HL-60 (cell line): ENCODE data around the gene TPRA1.

ENCODE experiments used
- DNase-seq, 2 experiments: peaks; one replicate each; pipeline ENCODE4 v3.0.0-alpha.2; 2010 to 2020; ENCODE audit warnings: low read depth in 1 of 2, low spot score in 1 of 2
- H3K27ac ChIP-seq: fragments of 250-450 bp; sonication (Bioruptor Pico); replicated peaks from 2 replicates; pipeline ENCODE4 v1.5.1; 2020; ENCODE audit warnings: mild to moderate bottlenecking, moderate library complexity
- H3K27me3 ChIP-seq: fragments of 250-450 bp; sonication (Bioruptor Pico); 2 replicates; pipeline ENCODE4 v1.5.1; 2021; ENCODE audit warnings: mild to moderate bottlenecking, moderate library complexity; ENCODE audit not compliant: insufficient read depth, poor library complexity, severe bottlenecking
- H3K4me3 ChIP-seq: replicated peaks from 2 replicates; pipeline ENCODE4 v1.5.1; 2011; ENCODE audit warnings: mild to moderate bottlenecking, control low read depth, low read length; ENCODE audit not compliant: insufficient read depth
- GABPA ChIP-seq: IDR thresholded peaks from 2 replicates; pipeline ENCODE4 v1.6.1; 2012; ENCODE audit warnings: low read depth
- POLR2AphosphoS5 ChIP-seq: IDR thresholded peaks from 2 replicates; pipeline ENCODE4 v1.6.1; 2012; ENCODE audit warnings: low read depth
- SPI1 ChIP-seq: IDR thresholded peaks from 2 replicates; pipeline ENCODE4 v1.6.1; 2012; ENCODE audit warnings: low read depth, mild to moderate bottlenecking, borderline replicate concordance
- long read RNA-seq: library from polyadenylated mRNA; unstranded; transcript quantifications from one replicate; pipeline ENCODE4 v2.0.0, GENCODE V29; 2020
- TF ChIP-seq, protein P1 (sequence below): IDR thresholded peaks from 2 replicates; pipeline ENCODE4 v1.6.1; 2012; ENCODE audit warnings: low read depth; ENCODE audit not compliant: insufficient replicate concordance
- TF ChIP-seq, protein P2 (sequence below): IDR thresholded peaks from one replicate; pipeline ENCODE4 v1.5.1; 2011; ENCODE audit warnings: low read length, control low read depth, inconsistent platforms; ENCODE audit not compliant: insufficient read depth

Gene TPRA1
- long read RNA-seq, transcript TPRA1-202 (11 exons, 1,933 nt) = major isoform, 5 of 125 reads
- long read RNA-seq, partial matches to known transcripts = 6 of 125 reads
- long read RNA-seq, other reads (novel, unspliced or antisense) = 109 of 125 reads

DNA sequence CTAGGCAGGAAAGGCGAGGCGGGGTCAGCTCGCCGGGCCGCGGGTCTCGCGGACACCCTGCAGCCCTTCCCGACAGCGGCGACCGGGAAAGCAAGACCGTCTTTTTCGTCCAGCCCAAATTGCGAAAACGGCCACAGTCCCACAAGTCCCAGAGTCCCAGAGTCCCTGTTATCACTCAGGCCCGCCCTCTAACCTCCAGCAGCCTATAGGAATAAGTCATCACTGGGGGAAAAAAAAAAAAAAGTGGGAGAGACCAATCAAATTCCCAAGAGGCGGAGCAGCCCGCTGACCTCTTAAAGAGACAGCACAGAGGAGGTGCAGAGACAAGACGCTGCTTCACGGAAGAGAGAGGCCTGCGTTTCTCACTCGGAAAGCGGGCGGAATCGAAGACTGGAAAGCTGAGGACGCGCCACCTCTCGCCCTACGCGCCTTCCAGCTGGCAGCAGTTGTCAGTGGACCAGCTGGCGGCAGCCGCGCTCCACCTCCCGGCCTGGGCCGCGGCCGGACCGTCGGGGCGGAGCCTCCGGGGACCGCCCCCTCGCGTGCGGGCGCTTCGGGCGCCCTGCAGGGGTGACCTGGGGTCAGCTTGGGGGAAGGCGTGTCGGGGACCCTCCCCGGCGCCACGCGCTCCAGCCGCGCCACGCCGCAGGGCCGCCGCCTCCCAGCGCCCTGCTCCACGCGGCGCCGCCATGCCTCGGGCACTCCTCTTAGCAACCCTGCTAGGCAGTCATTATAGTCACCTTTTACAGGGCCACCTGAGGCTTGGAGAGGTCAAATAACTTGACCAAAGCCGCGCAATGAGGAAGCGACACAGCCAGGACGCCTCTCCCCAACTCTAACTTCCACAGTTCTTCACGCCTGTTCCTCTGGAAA is at the start of gene TPRA1:
Gene TPRA1 (minus strand): TSS at position 141 of the 873 bp plus-strand sequence. CDS start 10,587 bp downstream, outside the sequence.
- Histone ChIP-seq H3K27me3 (no peaks in the 10 kb centered on the region), H3K4me3 (peak within 1 kb of the TSS; percentile 83), H3K27ac (peak within 1 kb of the TSS; percentile 94)
- DNase-seq = peak; percentile 95 to 97
- TF ChIP-seq, protein P1, sequence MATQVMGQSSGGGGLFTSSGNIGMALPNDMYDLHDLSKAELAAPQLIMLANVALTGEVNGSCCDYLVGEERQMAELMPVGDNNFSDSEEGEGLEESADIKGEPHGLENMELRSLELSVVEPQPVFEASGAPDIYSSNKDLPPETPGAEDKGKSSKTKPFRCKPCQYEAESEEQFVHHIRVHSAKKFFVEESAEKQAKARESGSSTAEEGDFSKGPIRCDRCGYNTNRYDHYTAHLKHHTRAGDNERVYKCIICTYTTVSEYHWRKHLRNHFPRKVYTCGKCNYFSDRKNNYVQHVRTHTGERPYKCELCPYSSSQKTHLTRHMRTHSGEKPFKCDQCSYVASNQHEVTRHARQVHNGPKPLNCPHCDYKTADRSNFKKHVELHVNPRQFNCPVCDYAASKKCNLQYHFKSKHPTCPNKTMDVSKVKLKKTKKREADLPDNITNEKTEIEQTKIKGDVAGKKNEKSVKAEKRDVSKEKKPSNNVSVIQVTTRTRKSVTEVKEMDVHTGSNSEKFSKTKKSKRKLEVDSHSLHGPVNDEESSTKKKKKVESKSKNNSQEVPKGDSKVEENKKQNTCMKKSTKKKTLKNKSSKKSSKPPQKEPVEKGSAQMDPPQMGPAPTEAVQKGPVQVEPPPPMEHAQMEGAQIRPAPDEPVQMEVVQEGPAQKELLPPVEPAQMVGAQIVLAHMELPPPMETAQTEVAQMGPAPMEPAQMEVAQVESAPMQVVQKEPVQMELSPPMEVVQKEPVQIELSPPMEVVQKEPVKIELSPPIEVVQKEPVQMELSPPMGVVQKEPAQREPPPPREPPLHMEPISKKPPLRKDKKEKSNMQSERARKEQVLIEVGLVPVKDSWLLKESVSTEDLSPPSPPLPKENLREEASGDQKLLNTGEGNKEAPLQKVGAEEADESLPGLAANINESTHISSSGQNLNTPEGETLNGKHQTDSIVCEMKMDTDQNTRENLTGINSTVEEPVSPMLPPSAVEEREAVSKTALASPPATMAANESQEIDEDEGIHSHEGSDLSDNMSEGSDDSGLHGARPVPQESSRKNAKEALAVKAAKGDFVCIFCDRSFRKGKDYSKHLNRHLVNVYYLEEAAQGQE = no peak
- TF ChIP-seq POLR2AphosphoS5 (no peak; the same call in 1 of the 2 replicates), GABPA (no peak), SPI1 (no peak)
- TF ChIP-seq, protein P2, sequence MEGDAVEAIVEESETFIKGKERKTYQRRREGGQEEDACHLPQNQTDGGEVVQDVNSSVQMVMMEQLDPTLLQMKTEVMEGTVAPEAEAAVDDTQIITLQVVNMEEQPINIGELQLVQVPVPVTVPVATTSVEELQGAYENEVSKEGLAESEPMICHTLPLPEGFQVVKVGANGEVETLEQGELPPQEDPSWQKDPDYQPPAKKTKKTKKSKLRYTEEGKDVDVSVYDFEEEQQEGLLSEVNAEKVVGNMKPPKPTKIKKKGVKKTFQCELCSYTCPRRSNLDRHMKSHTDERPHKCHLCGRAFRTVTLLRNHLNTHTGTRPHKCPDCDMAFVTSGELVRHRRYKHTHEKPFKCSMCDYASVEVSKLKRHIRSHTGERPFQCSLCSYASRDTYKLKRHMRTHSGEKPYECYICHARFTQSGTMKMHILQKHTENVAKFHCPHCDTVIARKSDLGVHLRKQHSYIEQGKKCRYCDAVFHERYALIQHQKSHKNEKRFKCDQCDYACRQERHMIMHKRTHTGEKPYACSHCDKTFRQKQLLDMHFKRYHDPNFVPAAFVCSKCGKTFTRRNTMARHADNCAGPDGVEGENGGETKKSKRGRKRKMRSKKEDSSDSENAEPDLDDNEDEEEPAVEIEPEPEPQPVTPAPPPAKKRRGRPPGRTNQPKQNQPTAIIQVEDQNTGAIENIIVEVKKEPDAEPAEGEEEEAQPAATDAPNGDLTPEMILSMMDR = no peak

DNA sequence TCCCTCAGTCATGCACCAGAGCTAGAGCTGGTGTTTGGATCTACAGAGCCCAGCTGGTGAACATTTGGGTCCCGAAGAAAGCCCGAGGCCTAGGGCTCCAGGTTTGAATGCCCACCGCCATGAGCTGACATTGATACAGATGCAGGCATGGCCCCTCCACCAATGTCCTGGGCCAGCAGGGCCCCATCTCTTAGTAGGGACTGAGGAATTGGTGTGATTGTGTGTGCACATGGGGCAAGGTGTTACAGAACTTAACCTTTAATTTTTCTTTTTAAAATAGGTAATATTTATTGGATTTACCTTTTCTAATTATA is 49.5 kb upstream of the TPRA1 start:
- no peak for DNase-seq
- Histone ChIP-seq H3K4me3 (no peak overlapping the region), H3K27me3 (no peaks in the 10 kb centered on the region), H3K27ac (no peak overlapping the region)
- TF ChIP-seq, protein P1 = no peak
- TF ChIP-seq GABPA (no peak), SPI1 (no peak), POLR2AphosphoS5 (no peak)
- TF ChIP-seq, protein P2 = no peak

DNA sequence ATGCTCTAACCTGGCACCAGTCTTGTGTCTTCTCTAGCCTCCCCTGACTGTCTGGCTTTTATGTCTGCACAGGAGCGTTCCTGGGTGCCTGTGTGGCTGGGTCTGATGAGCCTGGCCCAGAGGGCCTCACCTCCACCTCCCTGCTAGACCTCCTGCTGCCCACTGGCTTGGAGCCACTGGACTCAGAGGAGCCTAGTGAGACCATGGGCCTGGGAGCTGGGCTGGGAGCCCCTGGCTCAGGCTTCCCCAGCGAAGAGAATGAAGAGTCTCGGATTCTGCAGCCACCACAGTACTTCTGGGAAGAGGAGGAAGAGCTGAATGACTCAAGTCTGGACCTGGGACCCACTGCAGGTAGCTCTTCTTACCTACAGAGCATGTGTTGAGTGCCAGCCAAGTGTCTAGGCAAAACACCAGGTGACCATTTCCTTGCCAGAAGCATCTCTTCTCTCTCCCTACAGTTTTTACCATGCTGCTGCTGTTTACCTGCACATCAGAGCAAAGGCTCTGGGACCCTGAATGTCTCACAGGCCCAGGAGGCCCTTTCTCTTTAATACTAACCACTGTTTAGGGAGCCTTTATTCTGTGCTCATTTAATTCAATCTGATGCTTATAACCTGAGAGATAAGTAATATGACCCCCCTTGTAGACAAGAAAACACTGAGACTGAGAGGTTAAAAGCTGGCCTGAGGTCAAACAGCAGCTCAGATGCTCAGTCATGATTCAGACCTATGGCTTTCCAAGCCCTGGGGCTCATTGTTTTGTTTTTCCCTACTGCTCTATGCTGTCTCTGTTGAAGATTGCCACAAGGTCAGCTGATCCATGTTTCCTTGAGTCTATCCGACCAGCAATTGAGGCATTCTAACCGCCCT is 48.9 kb upstream of the TPRA1 start:
- Histone ChIP-seq H3K4me3 (no peak overlapping the region), H3K27ac (no peak overlapping the region), H3K27me3 (no peaks in the 10 kb centered on the region)
- no peak for TF ChIP-seq SPI1
- TF ChIP-seq, protein P1 = no peak
- TF ChIP-seq, protein P2 = no peak
- no peak for TF ChIP-seq GABPA
- TF ChIP-seq POLR2AphosphoS5 = no peak
- no peak for DNase-seq
